GM12878 (cell line): ENCODE data around the gene RPL29. TPM values are rescaled to one million over a fixed set of nuclear protein-coding genes. Genes with fewer than 3 reads are reported as not detected.

Experiments used
- ATAC-seq: fragments of 200-7000 bp; cut with Tn5 transposase; 3 replicates; pipeline ENCODE4 v1.9.1; 2020; ENCODE audit warnings: mild to moderate bottlenecking, moderate library complexity
- Bru-seq: library from RNA; stranded (reverse); fragments of 400-500 nt; gene quantifications from one replicate; lab custom pipeline; 2021; lab: Mats Ljungman, UMichigan
- BruChase-seq, 2 experiments: library from RNA; stranded (reverse); fragments of 400-500 nt; gene quantifications; one replicate each; lab custom pipeline; 2021; lab: Mats Ljungman, UMichigan
- BruUV-seq: library from RNA; stranded (reverse); fragments of 400-500 nt; replicated peaks from 2 replicates; lab custom pipeline; 2021; lab: Mats Ljungman, UMichigan
- CTCF ChIA-PET: fragments of 300-600 bp; sonication (Branson Sonifier 250); formaldehyde crosslinking; extraction: SDS; loops from one replicate; lab custom pipeline; 2021; ENCODE audit warnings: inconsistent platforms; lab: Yijun Ruan, JAX
- POLR2A ChIA-PET: fragments of 350-600 bp; formaldehyde crosslinking; extraction: SDS; loops from one replicate; lab custom pipeline; 2021; ENCODE audit warnings: inconsistent platforms; lab: Charles Lee
- RAD21 ChIA-PET: fragments of 300-600 bp; sonication (Branson Sonifier 250); formaldehyde crosslinking; loops from one replicate; lab custom pipeline; 2023; ENCODE audit warnings: antibody characterized with exemption; ENCODE audit not compliant: unreplicated experiment; lab: Charles Lee
- SMC1A ChIA-PET: fragments of 300-600 bp; sonication (Branson Sonifier 250); formaldehyde crosslinking; loops from one replicate; lab custom pipeline; 2023; ENCODE audit not compliant: unreplicated experiment, uncharacterized antibody; lab: Charles Lee
- DNase-seq: peaks from one replicate; pipeline ENCODE4 v3.0.0-alpha.2; 2011; ENCODE audit warnings: low read depth, low spot score
- FAIRE-seq: peaks from 3 replicates; lab custom pipeline; 2011; peaks lifted over from hg19 to GRCh38; lab: Jason Lieb, UNC
- H2AFZ ChIP-seq: 2 replicates; pipeline ENCODE4 v1.6.0; 2011; ENCODE audit warnings: low read depth, low read length, control low read depth; ENCODE audit not compliant: control insufficient read depth
- H3K27ac ChIP-seq: 2 replicates; pipeline ENCODE4 v1.5.1; 2011; ENCODE audit warnings: control low read depth; ENCODE audit not compliant: control insufficient read depth, insufficient read depth
- H3K27me3 ChIP-seq, 2 experiments: replicated peaks in 1 of 2; 2 replicates each; pipeline versions ENCODE4 v1.6.0 to v1.6.1; 2011; ENCODE audit warnings: low read length in 1 of 2; ENCODE audit not compliant: control insufficient read depth in 2 of 2, insufficient read depth in 2 of 2
- H3K36me3 ChIP-seq, 2 experiments: 2 replicates each; pipeline ENCODE4 v1.5.1; 2011; ENCODE audit warnings: low read length in 1 of 2; ENCODE audit not compliant: control insufficient read depth in 2 of 2, insufficient read depth in 2 of 2
- H3K4me1 ChIP-seq: 2 replicates; pipeline ENCODE4 v1.6.1; 2011; ENCODE audit warnings: mild to moderate bottlenecking, low read length, moderate library complexity, mixed read lengths; ENCODE audit not compliant: control insufficient read depth, insufficient read depth
- H3K4me2 ChIP-seq: 2 replicates; pipeline ENCODE4 v1.6.0; 2011; ENCODE audit warnings: control low read depth; ENCODE audit not compliant: control insufficient read depth, insufficient read depth
- H3K4me3 ChIP-seq: fragments of 200-600 bp; sonication (generic); 2 replicates; pipeline ENCODE4 v1.5.1; 2016
- H3K79me2 ChIP-seq: 2 replicates; pipeline ENCODE4 v1.6.0; 2011; ENCODE audit warnings: low read length; ENCODE audit not compliant: control insufficient read depth, insufficient read depth
- H3K9ac ChIP-seq: 2 replicates; pipeline ENCODE4 v1.8.0; 2011; ENCODE audit warnings: low read length, control low read depth, mixed read lengths; ENCODE audit not compliant: control insufficient read depth, insufficient read depth
- H3K9me3 ChIP-seq: replicated peaks from 3 replicates; pipeline ENCODE4 v1.5.1; 2011; ENCODE audit warnings: mild to moderate bottlenecking, low read length; ENCODE audit not compliant: control insufficient read depth, insufficient read depth
- H4K20me1 ChIP-seq: 2 replicates; pipeline ENCODE4 v1.6.0; 2011; ENCODE audit not compliant: control insufficient read depth, insufficient read depth
- GABPA ChIP-seq: IDR thresholded peaks from 2 replicates; pipeline ENCODE4 v1.6.1; 2014; ENCODE audit warnings: antibody characterized with exemption, low read depth, mild to moderate bottlenecking, inconsistent platforms
- HCFC1 ChIP-seq: fragments of 150-350 bp; IDR thresholded peaks from 2 replicates; pipeline ENCODE4 v1.6.1; 2014; ENCODE audit warnings: low read length
- NR2C2 ChIP-seq: IDR thresholded peaks from 2 replicates; pipeline ENCODE4 v1.6.1; 2011; ENCODE audit warnings: borderline replicate concordance, low read depth; ENCODE audit not compliant: control insufficient read depth, insufficient read length
- RB1 ChIP-seq: fragments of 450-650 bp; formaldehyde crosslinking; IDR thresholded peaks from 2 replicates; pipeline ENCODE4 v1.6.1; 2017; ENCODE audit warnings: mild to moderate bottlenecking, borderline replicate concordance
- RELA ChIP-seq: fragments of 450-650 bp; IDR thresholded peaks from 2 replicates; pipeline ENCODE4 v1.8.0; 2014; ENCODE audit warnings: borderline replicate concordance; ENCODE audit not compliant: partially characterized antibody
- REST ChIP-seq: IDR thresholded peaks from 2 replicates; pipeline ENCODE4 v1.6.1; 2012; ENCODE audit warnings: mild to moderate bottlenecking, low read depth, low read length
- WRNIP1 ChIP-seq: IDR thresholded peaks from 2 replicates; pipeline ENCODE4 v1.6.1; 2011; ENCODE audit warnings: low read depth, low read length, improper control_type of control experiment, borderline replicate concordance
- ZBTB33 ChIP-seq: fragments of 450-650 bp; IDR thresholded peaks from 2 replicates; pipeline ENCODE4 v1.6.1; 2017; ENCODE audit warnings: mild to moderate bottlenecking
- WGBS: methylation state at CpG from one replicate; pipeline ENCODE4 v1.1.6; 2016; ENCODE audit warnings: low lambda C conversion rate; ENCODE audit not compliant: insufficient replicate concordance, insufficient coverage; ENCODE audit errors: missing lambda C conversion rate; 5-methylcytosine and 5-hydroxymethylcytosine counted together
- in situ Hi-C: fragments of 300-500 bp; cut with MboI; formaldehyde crosslinking; loops from 9 replicates; pipeline ENCODE4 v1.14.3; 2018; ENCODE audit warnings: mixed read lengths
- intact Hi-C: fragments of 100-400 bp; cut with micrococcal nuclease; formaldehyde crosslinking; loops from one replicate; pipeline ENCODE4 v1.14.2; 2022; ENCODE audit not compliant: unreplicated experiment
- long read RNA-seq, 2 experiments: library from polyadenylated mRNA; unstranded; transcript quantifications; one replicate each; pipeline ENCODE4 v2.0.0, GENCODE V29; 2019 to 2020
- polyA minus RNA-seq, 3 experiments: library from RNA; depleted of rRNA, polyadenylated mRNA; stranded (reverse); fragments of >200 nt; gene quantifications; 2 replicates each; pipeline ENCODE4 v1.2.3, GENCODE V29; 2011
- polyA plus RNA-seq, 11 experiments: library from polyadenylated mRNA; depleted of rRNA in 4 of 11; unstranded in 6 of 11; stranded (reverse) in 5 of 11; fragments of >200 nt; fragmentation: Nextera tagmentation in 4 of 11; fragmentation: Illumina TruSeq in 1 of 11; extraction: Ambion mirVana in 4 of 11; extraction: Trizol in 1 of 11; gene quantifications; 1 replicate in 1 of 11; 2 replicates in 10 of 11; pipeline versions ENCODE4 v1.2.1 to v1.2.3, GENCODE V29; 2011 to 2016; ENCODE audit warnings: inconsistent platforms in 2 of 11, missing spikeins in 2 of 11, low read depth in 1 of 11
- total RNA-seq, 4 experiments: library from RNA; depleted of rRNA in 3 of 4; stranded (reverse); fragments of >200 nt in 3 of 4; fragmentation: Illumina TruSeq in 1 of 4; extraction: Trizol in 1 of 4; gene quantifications; 2 replicates each; pipeline versions ENCODE4 v1.2.1 to v1.2.3, GENCODE V29; 2013 to 2021

Gene RPL29
- 312 and 327 TPM in 2 replicates for total RNA-seq (2013; cell fraction: nucleolus; rRNA removed)
- 1,707 and 1,708 TPM in 2 replicates for total RNA-seq (2014; rRNA removed)
- total RNA-seq (2014; rRNA removed; fragmentation: Illumina TruSeq; extraction: Trizol) = 2,030 and 2,061 TPM in 2 replicates
- total RNA-seq (2021) = 1,814 and 1,873 TPM in 2 replicates
- polyA plus RNA-seq (2011; ENCODE audit: low read depth) = 2,919 TPM
- 1,274 and 1,606 TPM in 2 replicates for polyA plus RNA-seq (2011; rRNA removed)
- 2,998 and 3,537 TPM in 2 replicates for polyA plus RNA-seq (2011; cell fraction: cytosol; rRNA removed)
- 1,112 and 1,184 TPM in 2 replicates for polyA plus RNA-seq (2011; cell fraction: nucleus; rRNA removed)
- polyA plus RNA-seq (2012) = 3,236 and 3,576 TPM in 2 replicates
- 1,724 and 2,477 TPM in 2 replicates for polyA plus RNA-seq (2014; fragmentation: Illumina TruSeq; extraction: Trizol)
- 1,000 to 10,000 TPM; 1,053 to 1,085 TPM for polyA plus RNA-seq (2014; fragmentation: Nextera tagmentation; extraction: Ambion mirVana)
- 2,075 and 2,190 TPM in 2 replicates for polyA plus RNA-seq (2014; rRNA removed)
- 1,000 to 10,000 TPM; 1,397 to 1,403 TPM for polyA plus RNA-seq (2016; fragmentation: Nextera tagmentation; extraction: Ambion mirVana)
- 1,357 and 1,638 TPM in 2 replicates for polyA minus RNA-seq (2011; rRNA and poly(A)+ RNA removed)
- 571 and 626 TPM in 2 replicates for polyA minus RNA-seq (2011; cell fraction: cytosol; rRNA and poly(A)+ RNA removed)
- 256 and 363 TPM in 2 replicates for polyA minus RNA-seq (2011; cell fraction: nucleus; rRNA and poly(A)+ RNA removed)
- percentile 100 among the genes with signal in this experiment for Bru-seq, nascent RNA
- percentile 100 among the genes with signal in this experiment for BruChase-seq, experiment 1, labeled RNA remaining after a 6-hour chase
- percentile 99 among the genes with signal in this experiment for BruChase-seq, experiment 2, labeled RNA remaining after a 2-hour chase
- long read RNA-seq, experiment 1, transcript RPL29-201 (4 exons, 723 nt) = major isoform, 656 of 742 reads
- long read RNA-seq, experiment 1, partial matches to known transcripts = 62 of 742 reads
- long read RNA-seq, experiment 1, other reads (novel, unspliced or antisense) = 17 of 742 reads
- long read RNA-seq, experiment 2, transcript RPL29-201 (4 exons, 723 nt) = major isoform, 1,420 of 1,516 reads
- long read RNA-seq, experiment 2, transcript RPL29-206 (3 exons, 880 nt) = minor isoform, 5 of 1,516 reads
- long read RNA-seq, experiment 2, partial matches to known transcripts = 61 of 1,516 reads
- long read RNA-seq, experiment 2, other reads (novel, unspliced or antisense) = 25 of 1,516 reads

GRCh38 chr3:51995346-51996163 is at the start of gene RPL29:
Gene RPL29 (minus strand): TSS chr3:51995895. CDS start chr3:51995461, 434 bp downstream.
- intact Hi-C loops (loop anchor here (2.0 kb wide), 1 partner anchor 53 kb away; the partner anchor contains the start of gene PARP3), in situ Hi-C loops (no loop called here)
- Histone ChIP-seq H4K20me1 (0 out of 2 replicates have a peak, but pooled peaks cover 6% of the 10 kb centered on the region), H3K9me3 (no peaks in the 10 kb centered on the region), H3K79me2 (peaks cover 33% of the 10 kb centered on the region), H3K9ac (peak within 1 kb of the TSS; percentile 98), H3K4me3 (peak within 1 kb of the TSS; percentile 99), H2AFZ (peak within 1 kb of the TSS; percentile 80), H3K27me3 (no peaks in the 10 kb centered on the region; a peak in 1 of 4 replicates), H3K27ac (peak within 1 kb of the TSS; percentile 66), H3K4me2 (peak within 1 kb of the TSS; percentile 97), H3K4me1 (peaks cover 9% of the 10 kb centered on the region), H3K36me3 (peaks cover 14 to 16% of the 10 kb centered on the region in 2 experiments)
- BruUV-seq = no TSS peak
- peak; percentile 92 for ATAC-seq
- CTCF ChIA-PET = interaction anchor here (0.6 to 2.7 kb wide), 15 partner anchors 9 to 1381 kb away, joined by 3 to 18 read pairs (median 4); partner anchors contain the start of genes ABHD14B, ACY1, DUSP7 and PARP3
- FAIRE-seq = peak; percentile 95
- SMC1A ChIA-PET = interaction anchor here (0.6 to 3.0 kb wide), 7 partner anchors 11 to 126 kb away, joined by 3 to 13 read pairs (median 4); partner anchors contain the start of genes PARP3 and RRP9
- POLR2A ChIA-PET = interaction anchor here (1.0 to 2.6 kb wide), 8 partner anchors 12 to 159 kb away, joined by 3 to 30 read pairs (median 5); partner anchors contain the start of genes ACY1, PARP3, POC1A and RRP9
- under 1% methylated on average over 40 of the region's 40 CpGs for WGBS
- peak; percentile 88 for DNase-seq
- RAD21 ChIA-PET = interaction anchor here (0.5 to 2.1 kb wide), 11 partner anchors 8 to 149 kb away, joined by 3 to 10 read pairs (median 4); partner anchors contain the start of genes DUSP7 and RRP9
- TF ChIP-seq RELA (peak; percentile 94), RB1 (peak; percentile 85; the same call in 1 of the 2 replicates), GABPA (peak; percentile 100), NR2C2 (peak; percentile 75), HCFC1 (peak; percentile 91), REST (peak; percentile 42; the same call in 1 of the 2 replicates), ZBTB33 (no peak; the same call in 1 of the 2 replicates), WRNIP1 (peak; percentile 91; the same call in 1 of the 2 replicates)
